ENCODE results near the gene DMBX1.

DMBX1 gene

GRCh38 chr1:46489169-46489637 is 433 bp upstream of the DMBX1 start:
- no peak for TF ChIP-seq CTCF (IDR thresholded peaks at IDR 0.05; ENCODE audit: low read depth, low read length)
- no peak overlapping the region for H3K4me3 ChIP-seq (replicated peaks in 1 of 2; ENCODE audit: low read depth in 2 of 2, low read length in 2 of 2)
- no peak for DNase-seq (ENCODE audit: low read depth in 2 of 2)

GRCh38 chr1:46490406-46490655 is 695 bp downstream of the DMBX1 start:
- no peak for TF ChIP-seq CTCF (IDR thresholded peaks at IDR 0.05; ENCODE audit: low read depth, low read length)
- DNase-seq (ENCODE audit: low read depth in 2 of 2) = no peak
- H3K4me3 ChIP-seq (replicated peaks in 1 of 2; ENCODE audit: low read depth in 2 of 2, low read length in 2 of 2) = no peak overlapping the region

- TF ChIP-seq CTCF (IDR thresholded peaks at IDR 0.05; ENCODE audit: low read depth, low read length) = no peak
- H3K4me3 ChIP-seq (replicated peaks in 1 of 2; ENCODE audit: low read depth in 2 of 2, low read length in 2 of 2) = no peak overlapping the region
- DNase-seq (ENCODE audit: low read depth in 2 of 2) = no peak
Measured at GRCh38 chr1:46490656-46491442, 1.2 kb downstream of the DMBX1 start.

- no peak for DNase-seq (ENCODE audit: low read depth in 2 of 2)
- H3K4me3 ChIP-seq (replicated peaks in 1 of 2; ENCODE audit: low read depth in 2 of 2, low read length in 2 of 2) = no peak overlapping the region
- no peak for TF ChIP-seq CTCF (IDR thresholded peaks at IDR 0.05; ENCODE audit: low read depth, low read length)
Measured at GRCh38 chr1:46491443-46492268, 2.0 kb downstream of the DMBX1 start.

GRCh38 chr1:46492269-46492853 is 2.7 kb downstream of the DMBX1 start:
- TF ChIP-seq CTCF (IDR thresholded peaks at IDR 0.05; ENCODE audit: low read depth, low read length) = no peak
- no peak overlapping the region for H3K4me3 ChIP-seq (replicated peaks in 1 of 2; ENCODE audit: low read depth in 2 of 2, low read length in 2 of 2)
- no peak for DNase-seq (ENCODE audit: low read depth in 2 of 2)

GRCh38 chr1:46492871-46493270 is 3.2 kb downstream of the DMBX1 start:
- TF ChIP-seq CTCF (IDR thresholded peaks at IDR 0.05; ENCODE audit: low read depth, low read length) = no peak
- DNase-seq (ENCODE audit: low read depth in 2 of 2) = no peak

More at GRCh38 chr1:46492871-46493270, 3.2 kb downstream of the DMBX1 start:
- no peak overlapping the region for H3K4me3 ChIP-seq (replicated peaks in 1 of 2; ENCODE audit: low read depth in 2 of 2, low read length in 2 of 2)
